Measurements from ENCODE around the gene TLE5. TPM values are rescaled to one million over a fixed set of nuclear protein-coding genes. Genes with fewer than 3 reads are reported as not detected.

The TLE5 gene
- polyA plus RNA-seq, 2 of the 4 experiments (the other 2 are of a cell fraction): 171 to 216 TPM

GRCh38 chr19:3056417-3057088 is 5.7 kb downstream of the TLE5 start:
- POLR2A ChIA-PET: interaction anchor here (1.0 kb wide), 1 partner anchor 21 kb away, joined by 9 read pairs; no protein-coding TSS in a partner anchor
- Histone ChIP-seq H3K9me3 (no peaks in the 10 kb centered on the region), H3K4me3 (peak overlapping the region; percentile 25; the same call in 1 of the 3 replicates), H3K4me2 (peak overlapping the region; percentile 95), H3K27ac (peak overlapping the region; percentile 88 to 96), H3K4me1 (peaks cover 65% of the 10 kb centered on the region)
- FAIRE-seq (no peak), ATAC-seq (peak; percentile 10 to 16; a peak in 2 of 6 replicates), DNase-seq (ENCODE audit: low read depth in 1 of 2, low spot score in 1 of 2) (peak in 1 of 2 experiments; percentile 68)
- CTCF ChIA-PET: interaction anchor here (3.6 kb wide), 1 partner anchor 19 kb away, joined by 14 read pairs; no protein-coding TSS in a partner anchor
- TF ChIP-seq MAZ (IDR thresholded peaks at IDR 0.05; ENCODE audit: borderline replicate concordance, low read depth, low read length): peak; percentile 40; the same call in 1 of the 2 replicates
- no peak for TF ChIP-seq CBX2 (IDR thresholded peaks at IDR 0.05; ENCODE audit: borderline replicate concordance, low read depth)
- 49% methylated on average over 10 of the region's 10 CpGs for WGBS (ENCODE audit: missing lambda C conversion rate)

DNA sequence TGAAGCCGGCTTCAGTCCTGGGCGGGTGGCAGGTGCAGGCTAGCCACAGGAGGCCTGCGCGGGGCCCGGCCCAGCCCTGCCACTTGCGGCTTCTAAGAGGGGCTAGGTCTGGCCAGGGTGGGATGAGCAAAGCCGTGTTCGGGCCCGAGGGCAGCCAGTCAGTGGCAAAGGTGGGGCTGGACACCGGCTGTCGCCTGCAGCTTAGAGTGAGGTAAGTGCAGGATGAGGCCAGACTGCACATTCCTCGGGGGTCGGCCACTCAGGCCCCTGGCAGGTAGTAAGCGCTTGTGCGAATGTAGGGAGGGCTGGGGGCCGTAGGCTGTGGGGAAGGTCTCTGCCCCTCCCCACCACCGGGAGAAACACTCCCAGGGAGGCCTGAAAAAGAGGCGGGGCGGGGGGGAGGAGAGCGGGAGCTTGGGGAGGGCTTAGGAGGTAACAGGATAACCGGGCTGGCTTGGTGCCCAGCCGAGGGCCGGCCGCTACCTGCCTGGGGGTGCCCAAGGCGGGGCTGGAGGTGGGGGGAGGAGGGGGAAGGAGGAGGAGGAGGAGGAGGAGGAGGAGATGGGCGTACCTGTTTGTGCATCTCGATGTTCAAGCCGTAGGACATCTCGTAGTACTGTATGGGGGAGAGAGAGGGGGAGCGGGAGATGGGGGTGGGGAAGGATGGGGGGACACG is 6.4 kb downstream of the TLE5 start:
- ATAC-seq: peak; percentile 41 to 51; a peak in 5 of 6 replicates
- H3K4me3 ChIP-seq: peak overlapping the region; percentile 39
- no peak for FAIRE-seq
- 37% methylated on average over 12 of the region's 31 CpGs for WGBS (ENCODE audit: missing lambda C conversion rate)
- ChIA-PET CTCF (interaction anchor here (2.5 to 3.6 kb wide), 2 partner anchors 16 to 20 kb away, joined by 6 to 14 read pairs; no protein-coding TSS in a partner anchor), POLR2A (interaction anchor here (1.0 kb wide), 1 partner anchor 20 kb away, joined by 9 read pairs; no protein-coding TSS in a partner anchor)
- peak; percentile 37 to 78 for DNase-seq (ENCODE audit: low read depth in 1 of 2, low spot score in 1 of 2)
- peak overlapping the region; percentile 88 to 96 for H3K27ac ChIP-seq
- peaks cover 68% of the 10 kb centered on the region for H3K4me1 ChIP-seq
- peak overlapping the region; percentile 95 for H3K4me2 ChIP-seq
- TF ChIP-seq ELK1 (IDR thresholded peaks at IDR 0.05; ENCODE audit: low read depth, low read length): no peak
- TF ChIP-seq, protein P1, sequence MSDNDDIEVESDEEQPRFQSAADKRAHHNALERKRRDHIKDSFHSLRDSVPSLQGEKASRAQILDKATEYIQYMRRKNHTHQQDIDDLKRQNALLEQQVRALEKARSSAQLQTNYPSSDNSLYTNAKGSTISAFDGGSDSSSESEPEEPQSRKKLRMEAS (IDR thresholded peaks at IDR 0.05): 0 out of 2 replicates have a peak, but pooled peaks have one; percentile 12
- no peaks in the 10 kb centered on the region for H3K9me3 ChIP-seq

DNA sequence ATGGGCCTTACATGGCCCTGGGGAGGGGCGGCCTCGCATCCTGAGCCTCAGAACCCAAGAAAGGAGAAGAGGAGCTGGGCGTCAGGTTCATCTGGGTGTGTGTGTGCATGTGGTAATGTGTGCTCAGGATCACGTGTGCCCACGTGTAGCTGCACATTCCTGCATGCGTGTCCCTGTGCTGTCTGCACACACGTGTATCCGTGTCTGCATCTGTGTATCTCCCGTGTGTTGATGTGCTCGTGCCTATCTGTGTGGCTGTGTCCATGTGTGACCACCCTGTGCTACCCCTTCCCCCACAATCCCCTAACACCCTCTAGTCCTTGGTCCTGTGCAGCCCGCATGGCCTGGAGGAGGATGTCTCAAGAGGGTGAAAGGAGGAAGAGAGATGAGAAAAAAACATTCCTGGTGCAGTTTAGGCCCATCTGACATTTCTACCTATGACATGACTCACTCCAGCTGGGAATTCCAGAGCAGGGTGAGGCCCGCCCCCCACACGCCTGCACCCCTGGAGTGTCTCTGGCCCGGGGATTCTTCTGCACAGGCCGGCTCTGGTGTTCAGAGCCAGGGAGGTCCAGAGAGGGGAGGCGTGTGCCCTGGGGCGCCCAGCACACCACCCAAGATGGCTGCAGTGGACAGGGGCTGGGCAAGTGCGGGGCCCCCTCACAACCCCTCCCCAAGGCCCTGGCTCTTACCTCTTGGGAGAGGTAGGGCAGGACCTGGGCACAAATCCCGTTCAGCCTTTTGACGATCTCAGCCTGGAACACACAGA is 7.1 kb downstream of the TLE5 start:
- TF ChIP-seq ESRRA (IDR thresholded peaks at IDR 0.05; ENCODE audit: borderline replicate concordance, low read length) (no peak), CBX2 (IDR thresholded peaks at IDR 0.05; ENCODE audit: borderline replicate concordance, low read depth) (no peak), FOSL2 (IDR thresholded peaks at IDR 0.05) (peak; percentile 52; the same call in 1 of the 2 replicates), FOSL2 (CRISPR knock-in tag; IDR thresholded peaks at IDR 0.05) (peak; percentile 82), POLR2A (IDR thresholded peaks at IDR 0.05; ENCODE audit: low read length) (no peak), GATA3 (IDR thresholded peaks at IDR 0.05; ENCODE audit: borderline replicate concordance) (peak; percentile 54; the same call in 1 of the 2 replicates), ELK1 (IDR thresholded peaks at IDR 0.05; ENCODE audit: low read depth, low read length) (no peak), EHF (CRISPR knock-in tag; IDR thresholded peaks at IDR 0.05) (no peak), RCOR1 (IDR thresholded peaks at IDR 0.05; ENCODE audit: low read depth, low read length) (no peak), ZFP36 (IDR thresholded peaks at IDR 0.05; ENCODE audit: borderline replicate concordance, partially characterized antibody) (peak; percentile 39), RARB (CRISPR knock-in tag; IDR thresholded peaks at IDR 0.05) (no peak), EP300 (IDR thresholded peaks at IDR 0.05) (0 out of 5 replicates have a peak, but pooled peaks of 1 of the 2 experiments have one; percentile 25), JUN (IDR thresholded peaks at IDR 0.05) (no peak), PBX3 (IDR thresholded peaks at IDR 0.05) (peak; percentile 70)
- TF ChIP-seq, protein P2, sequence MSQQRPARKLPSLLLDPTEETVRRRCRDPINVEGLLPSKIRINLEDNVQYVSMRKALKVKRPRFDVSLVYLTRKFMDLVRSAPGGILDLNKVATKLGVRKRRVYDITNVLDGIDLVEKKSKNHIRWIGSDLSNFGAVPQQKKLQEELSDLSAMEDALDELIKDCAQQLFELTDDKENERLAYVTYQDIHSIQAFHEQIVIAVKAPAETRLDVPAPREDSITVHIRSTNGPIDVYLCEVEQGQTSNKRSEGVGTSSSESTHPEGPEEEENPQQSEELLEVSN (IDR thresholded peaks at IDR 0.05; ENCODE audit: borderline replicate concordance, low read depth): no peak
- TF ChIP-seq, protein P1 (IDR thresholded peaks at IDR 0.05): 0 out of 2 replicates have a peak, but pooled peaks have one; percentile 10
- CTCF ChIA-PET: interaction anchor here (0.8 to 2.5 kb wide), 4 partner anchors 15 to 407 kb away, joined by 3 to 6 read pairs (median 4); no protein-coding TSS in a partner anchor
- DNase-seq (ENCODE audit: low read depth in 1 of 2, low spot score in 1 of 2) (peak; percentile 56 to 78), FAIRE-seq (no peak), ATAC-seq (peak; percentile 68 to 71)
- H3K4me1 ChIP-seq: peaks cover 63% of the 10 kb centered on the region
- H3K27ac ChIP-seq: peak overlapping the region; percentile 88 to 96
- H3K4me3 ChIP-seq: peak overlapping the region; percentile 39
- H3K4me2 ChIP-seq: peak overlapping the region; percentile 95
- H3K9me3 ChIP-seq: no peaks in the 10 kb centered on the region
- WGBS (ENCODE audit: missing lambda C conversion rate): 74% methylated on average over 11 of the region's 20 CpGs
- POLR2A ChIA-PET: interaction anchor here (0.6 to 1.0 kb wide), 2 partner anchors 19 to 33 kb away, joined by 3 to 9 read pairs; no protein-coding TSS in a partner anchor
